ENCODE results near the gene MPI.

Gene MPI

GRCh38 chr15:74937272-74937589 is 47.4 kb downstream of the MPI start:
- TF ChIP-seq, protein P1, sequence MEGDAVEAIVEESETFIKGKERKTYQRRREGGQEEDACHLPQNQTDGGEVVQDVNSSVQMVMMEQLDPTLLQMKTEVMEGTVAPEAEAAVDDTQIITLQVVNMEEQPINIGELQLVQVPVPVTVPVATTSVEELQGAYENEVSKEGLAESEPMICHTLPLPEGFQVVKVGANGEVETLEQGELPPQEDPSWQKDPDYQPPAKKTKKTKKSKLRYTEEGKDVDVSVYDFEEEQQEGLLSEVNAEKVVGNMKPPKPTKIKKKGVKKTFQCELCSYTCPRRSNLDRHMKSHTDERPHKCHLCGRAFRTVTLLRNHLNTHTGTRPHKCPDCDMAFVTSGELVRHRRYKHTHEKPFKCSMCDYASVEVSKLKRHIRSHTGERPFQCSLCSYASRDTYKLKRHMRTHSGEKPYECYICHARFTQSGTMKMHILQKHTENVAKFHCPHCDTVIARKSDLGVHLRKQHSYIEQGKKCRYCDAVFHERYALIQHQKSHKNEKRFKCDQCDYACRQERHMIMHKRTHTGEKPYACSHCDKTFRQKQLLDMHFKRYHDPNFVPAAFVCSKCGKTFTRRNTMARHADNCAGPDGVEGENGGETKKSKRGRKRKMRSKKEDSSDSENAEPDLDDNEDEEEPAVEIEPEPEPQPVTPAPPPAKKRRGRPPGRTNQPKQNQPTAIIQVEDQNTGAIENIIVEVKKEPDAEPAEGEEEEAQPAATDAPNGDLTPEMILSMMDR (IDR thresholded peaks at IDR 0.05; ENCODE audit: borderline replicate concordance, insufficient read depth, low read depth, low read length): no peak
- peak overlapping the region; percentile 92 for H3K4me3 ChIP-seq (ENCODE audit: low read depth, low read length)

- TF ChIP-seq, protein P1 (IDR thresholded peaks at IDR 0.05; ENCODE audit: borderline replicate concordance, insufficient read depth, low read depth, low read length): no peak
- H3K4me3 ChIP-seq (ENCODE audit: low read depth, low read length): peak within 1 kb of the TSS; percentile 92
These were observed 47.9 kb downstream of the MPI start, which contains the start of gene COX5A for GRCh38 chr15:74937590-74938371. Gene COX5A (minus strand): TSS chr15:74938073. CDS start chr15:74938014, 59 bp downstream.

DNA sequence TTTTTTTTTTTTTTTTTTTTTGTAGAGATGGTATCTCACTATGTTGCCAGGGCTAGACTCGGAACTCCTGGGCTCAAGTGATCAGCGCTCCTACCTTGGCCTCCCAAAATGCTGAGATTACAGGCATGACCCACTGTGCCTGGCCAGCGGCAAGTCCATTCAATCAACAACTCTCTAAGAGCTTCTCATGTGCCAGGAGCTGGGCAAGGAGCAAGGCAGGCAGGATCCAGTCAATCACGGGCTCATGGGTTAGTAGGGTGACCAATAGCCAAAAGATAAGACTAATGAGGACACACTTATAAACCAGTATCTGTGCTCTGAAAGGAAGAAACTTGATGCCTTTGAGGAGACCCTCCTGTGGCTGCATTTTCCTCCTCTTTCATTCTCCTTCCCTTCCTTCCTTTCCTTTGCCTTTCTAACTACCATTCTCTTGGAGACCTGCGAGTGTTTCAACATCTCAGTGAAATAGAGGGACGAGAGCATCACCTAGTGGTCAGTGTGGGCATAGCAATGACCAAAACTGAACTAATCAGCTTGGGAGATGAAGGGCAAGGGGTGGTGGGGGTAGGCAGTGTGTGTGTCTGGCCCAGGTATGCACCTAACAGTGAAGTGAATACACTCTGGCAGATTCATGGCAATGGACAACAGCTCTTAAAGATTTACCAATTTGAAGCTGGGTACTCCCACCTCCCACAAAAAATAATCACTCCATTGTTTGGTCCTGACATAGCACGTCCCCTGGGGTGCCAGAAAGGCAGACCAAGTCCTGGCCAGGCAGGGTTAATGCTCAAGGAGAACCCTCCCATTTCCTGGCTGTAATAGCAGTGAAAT is 60.5 kb downstream of the MPI start:
- TF ChIP-seq, protein P1 (IDR thresholded peaks at IDR 0.05; ENCODE audit: borderline replicate concordance, insufficient read depth, low read depth, low read length): peak; percentile 99

GRCh38 chr15:74951006-74951405 is 61.2 kb downstream of the MPI start:
- no peak overlapping the region for H3K4me3 ChIP-seq (ENCODE audit: low read depth, low read length)
- TF ChIP-seq, protein P1 (IDR thresholded peaks at IDR 0.05; ENCODE audit: borderline replicate concordance, insufficient read depth, low read depth, low read length): no peak

More for the DNA sequence above, 60.5 kb downstream of the MPI start:
- no peak overlapping the region for H3K4me3 ChIP-seq (ENCODE audit: low read depth, low read length)
